Measurements from ENCODE around the gene SP2.

DNA sequence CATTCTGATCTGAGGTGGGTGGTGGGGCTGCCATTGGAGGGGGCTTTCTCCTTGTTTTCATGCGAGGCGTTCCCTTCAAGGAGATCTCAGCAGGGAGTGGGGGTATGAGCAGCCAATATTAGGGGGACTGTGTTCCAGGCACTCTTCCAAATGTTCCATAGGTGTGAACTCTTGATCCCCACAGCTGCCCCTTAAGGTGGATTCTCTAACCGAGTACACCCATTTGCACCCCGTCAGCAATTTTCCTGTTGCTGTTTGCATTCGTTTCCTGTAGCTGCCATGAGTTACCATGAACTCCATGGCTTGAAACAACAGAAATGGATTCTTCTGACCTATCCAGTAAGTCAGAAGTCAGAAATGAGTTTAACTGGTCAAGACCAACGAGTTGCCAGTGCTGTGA is 65.4 kb downstream of the SP2 start:
- TF ChIP-seq CTCF (IDR thresholded peaks at IDR 0.05 in 8 of 11, conservative IDR thresholded peaks at IDR 0.05 in 3 of 11), result no peak
- no peak for TF ChIP-seq POLR2A (IDR thresholded peaks at IDR 0.05)
- TF ChIP-seq POLR2AphosphoS5 (IDR thresholded peaks at IDR 0.05), result no peak

Data from spleen (tissue), 7 donors.